Subcutaneous abdominal adipose tissue (tissue), 5 donors: Measurements from ENCODE around the gene COCH.
"Not testable (repeated sequence)": the region's sequence is repeated elsewhere in the genome, so short reads cannot be mapped to it uniquely, and the experiment has no call there.

Source experiments
- H3K27ac ChIP-seq: one replicate; pipeline ENCODE4 v1.7.0; 2013; ENCODE audit warnings: low read depth, mild to moderate bottlenecking, inconsistent platforms, low read length, moderate library complexity
- H3K27me3 ChIP-seq, 5 donors: one replicate each; pipeline ENCODE4 v1.7.0; 2013; ENCODE audit warnings: low read length in 5 of 5, inconsistent platforms in 1 of 5; ENCODE audit not compliant: control insufficient read depth in 5 of 5, insufficient read depth in 4 of 5
- H3K36me3 ChIP-seq, 5 donors: one replicate each; pipeline ENCODE4 v1.7.0; 2013; ENCODE audit warnings: low read length in 5 of 5; ENCODE audit not compliant: control insufficient read depth in 5 of 5, insufficient read depth in 5 of 5
- H3K4me1 ChIP-seq, 5 donors: one replicate each; pipeline ENCODE4 v1.7.0; 2013; ENCODE audit warnings: low read length in 5 of 5, mild to moderate bottlenecking in 3 of 5, moderate library complexity in 1 of 5; ENCODE audit not compliant: control insufficient read depth in 5 of 5, insufficient read depth in 5 of 5
- H3K4me3 ChIP-seq, 5 donors: one replicate each; pipeline ENCODE4 v1.7.0; 2013; ENCODE audit warnings: low read length in 5 of 5, low read depth in 1 of 5
- H3K9ac ChIP-seq, 5 donors: one replicate each; pipeline ENCODE4 v1.7.0; 2013; ENCODE audit warnings: low read length in 5 of 5, mild to moderate bottlenecking in 4 of 5, moderate library complexity in 3 of 5
- H3K9me3 ChIP-seq, 5 donors: one replicate each; pipeline ENCODE4 v1.7.0; 2013; ENCODE audit warnings: low read length in 5 of 5; ENCODE audit not compliant: control insufficient read depth in 5 of 5
- donor health status: healthy.
- donor health status: healthy.
- donor health status: healthy.
- donor health status: healthy.
- donor health status: healthy.

Gene COCH

DNA sequence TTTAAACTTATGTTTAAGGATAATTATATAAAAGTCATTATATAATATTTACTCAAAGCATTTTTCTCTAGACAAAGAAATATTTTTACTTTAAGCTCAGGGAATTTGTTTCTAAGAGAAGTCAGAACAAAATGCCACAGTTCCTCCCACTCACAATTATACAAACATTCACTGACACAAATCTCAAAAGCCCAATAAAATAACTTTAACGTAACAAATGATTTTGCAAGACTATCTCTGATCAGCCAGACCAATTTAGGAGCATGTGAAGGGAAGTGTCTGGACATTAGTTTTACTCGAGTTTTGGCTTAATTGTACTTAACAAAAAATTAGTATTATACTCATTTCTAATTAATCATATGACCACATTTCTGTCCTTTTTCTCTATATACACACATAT is 41.2 kb downstream of the COCH start:
- H3K27ac ChIP-seq = no peak overlapping the region
- peaks cover 8 to 15% (median 14%) of the 10 kb centered on the region in 5 donors for H3K36me3 ChIP-seq
- peaks cover 0 to 6% (median 0%) of the 10 kb centered on the region in 5 donors for H3K4me1 ChIP-seq
- H3K27me3 ChIP-seq = no peaks in the 10 kb centered on the region
- peak overlapping the region in 1 of 5 donors; percentile 30 for H3K9ac ChIP-seq
- H3K9me3 ChIP-seq = no peaks in the 10 kb centered on the region
- no peak overlapping the region for H3K4me3 ChIP-seq

DNA sequence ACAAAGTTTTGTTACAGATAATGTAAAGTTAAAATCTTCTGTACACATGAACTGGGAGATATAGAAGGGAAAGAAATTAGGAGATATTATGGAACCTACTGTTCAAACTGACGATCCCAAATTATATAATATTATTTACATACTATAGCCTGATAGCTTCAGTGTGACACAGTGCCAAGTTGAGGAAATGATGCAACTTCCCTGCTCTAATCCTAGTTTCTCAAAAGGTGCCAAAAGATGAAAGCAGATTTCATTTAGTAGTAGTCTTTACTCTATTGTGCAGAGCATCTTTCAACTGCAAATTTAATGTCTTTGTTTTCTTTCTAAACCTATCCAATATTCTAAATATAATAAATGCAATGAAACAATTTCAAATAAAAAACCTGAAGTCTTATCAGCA is 46.9 kb downstream of the COCH start:
- no peak overlapping the region for H3K9ac ChIP-seq
- no peaks in the 10 kb centered on the region for H3K4me1 ChIP-seq
- no peak overlapping the region for H3K4me3 ChIP-seq
- H3K9me3 ChIP-seq = no peaks in the 10 kb centered on the region
- peaks cover 4 to 16% (median 8%) of the 10 kb centered on the region in 5 donors for H3K36me3 ChIP-seq
- H3K27ac ChIP-seq = no peak overlapping the region
- no peaks in the 10 kb centered on the region for H3K27me3 ChIP-seq

DNA sequence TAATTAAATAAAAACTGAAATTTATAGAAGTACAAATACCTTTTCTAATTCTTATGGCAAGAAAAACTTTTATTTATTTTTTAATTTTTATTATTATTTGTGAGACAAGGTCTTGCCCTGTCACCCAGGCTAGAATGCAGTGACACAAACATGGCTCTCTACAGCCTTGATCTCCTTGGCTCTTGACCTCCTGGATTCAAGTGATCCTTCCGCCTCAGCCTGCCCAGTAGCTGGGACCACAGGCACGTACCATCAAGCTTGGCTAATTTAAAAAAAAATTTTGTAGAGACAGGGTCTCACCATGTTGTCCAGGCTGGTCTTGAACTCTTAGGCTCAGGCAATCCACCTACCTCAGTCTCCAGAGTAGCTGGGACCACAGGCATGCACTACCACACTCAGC is 47.4 kb downstream of the COCH start:
- Histone ChIP-seq H3K27ac (no peak overlapping the region), H3K4me1 (no peaks in the 10 kb centered on the region), H3K27me3 (no peaks in the 10 kb centered on the region), H3K9me3 (no peaks in the 10 kb centered on the region), H3K4me3 (no peak overlapping the region), H3K36me3 (peaks cover 4 to 16% (median 8%) of the 10 kb centered on the region in 5 donors), H3K9ac (no peak overlapping the region)

DNA sequence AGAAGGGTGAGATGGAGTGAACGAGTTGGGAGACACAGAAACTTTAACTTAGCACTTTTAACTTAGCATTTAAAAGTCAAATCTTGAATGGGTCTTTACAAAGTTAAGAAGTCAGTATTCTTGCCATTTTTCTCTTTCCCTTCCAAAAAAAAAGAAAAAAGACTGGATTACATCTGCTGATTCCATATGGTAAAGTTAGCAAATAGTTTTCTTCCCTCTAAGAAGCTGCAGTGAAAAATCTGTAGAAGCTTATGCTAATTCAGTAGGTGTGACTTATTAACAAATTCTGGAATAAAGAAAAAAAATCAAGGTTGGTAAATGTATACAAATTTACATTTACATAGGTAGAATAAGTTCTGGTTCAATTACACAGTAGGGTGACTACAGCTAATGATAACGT is 50.9 kb downstream of the COCH start:
- Histone ChIP-seq H3K27me3 (no peaks in the 10 kb centered on the region), H3K9ac (no peak overlapping the region), H3K4me3 (no peak overlapping the region), H3K9me3 (no peaks in the 10 kb centered on the region), H3K36me3 (peaks cover 3 to 16% (median 4%) of the 10 kb centered on the region in 5 donors), H3K4me1 (peaks cover 0 to 9% (median 0%) of the 10 kb centered on the region in 5 donors), H3K27ac (no peak overlapping the region)

DNA sequence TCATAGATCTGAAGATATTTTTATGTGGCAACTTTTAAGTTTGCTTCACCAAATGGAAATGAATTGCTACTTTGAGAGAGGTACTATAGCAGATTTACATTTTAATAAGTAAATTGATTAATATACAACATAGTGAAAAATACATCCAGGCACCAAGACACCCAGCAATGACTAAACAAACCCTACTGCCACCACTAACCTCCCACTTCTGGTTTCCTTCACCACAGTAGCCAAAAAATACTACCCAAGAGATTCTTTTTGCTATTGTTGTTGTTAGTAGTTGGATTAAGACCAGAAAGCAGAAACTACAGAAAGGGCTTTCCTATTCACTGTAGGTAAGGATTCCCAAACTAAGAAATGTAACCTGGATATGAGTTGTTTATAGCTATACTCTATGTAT is 54.1 kb downstream of the COCH start:
- H3K36me3 ChIP-seq = peaks cover 0 to 9% (median 4%) of the 10 kb centered on the region in 5 donors
- no peaks in the 10 kb centered on the region for H3K9me3 ChIP-seq
- no peak overlapping the region for H3K27ac ChIP-seq
- H3K4me1 ChIP-seq = peaks cover 0 to 18% (median 0%) of the 10 kb centered on the region in 5 donors
- no peaks in the 10 kb centered on the region for H3K27me3 ChIP-seq
- H3K4me3 ChIP-seq = no peak overlapping the region
- H3K9ac ChIP-seq = no peak overlapping the region

DNA sequence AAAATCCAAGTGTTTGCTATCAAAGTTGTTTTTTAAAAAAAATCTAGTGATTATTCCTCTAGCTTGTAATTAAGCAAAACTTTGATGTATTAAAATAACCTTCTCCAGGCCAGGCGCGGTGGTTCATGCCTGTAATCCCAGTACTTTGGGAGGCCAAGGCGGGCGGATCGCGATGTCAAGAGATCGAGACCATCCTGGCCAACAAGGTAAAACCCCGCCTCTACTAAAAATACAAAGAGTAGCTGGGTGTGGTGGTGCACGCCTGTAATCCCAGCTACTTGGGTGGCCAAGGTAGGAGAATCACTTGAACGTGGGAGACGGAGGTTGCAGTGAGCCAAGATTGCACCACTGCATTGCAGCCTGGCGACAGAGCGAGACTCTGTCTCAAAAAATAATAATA is 59.6 kb downstream of the COCH start:
- not testable (repeated sequence) for H3K9ac ChIP-seq, H3K27ac ChIP-seq, H3K27me3 ChIP-seq, H3K4me3 ChIP-seq, H3K9me3 ChIP-seq
- peaks cover 12 to 32% (median 26%) of the 10 kb centered on the region in 5 donors for H3K36me3 ChIP-seq
- H3K4me1 ChIP-seq = peaks cover 0 to 14% (median 0%) of the 10 kb centered on the region in 5 donors

DNA sequence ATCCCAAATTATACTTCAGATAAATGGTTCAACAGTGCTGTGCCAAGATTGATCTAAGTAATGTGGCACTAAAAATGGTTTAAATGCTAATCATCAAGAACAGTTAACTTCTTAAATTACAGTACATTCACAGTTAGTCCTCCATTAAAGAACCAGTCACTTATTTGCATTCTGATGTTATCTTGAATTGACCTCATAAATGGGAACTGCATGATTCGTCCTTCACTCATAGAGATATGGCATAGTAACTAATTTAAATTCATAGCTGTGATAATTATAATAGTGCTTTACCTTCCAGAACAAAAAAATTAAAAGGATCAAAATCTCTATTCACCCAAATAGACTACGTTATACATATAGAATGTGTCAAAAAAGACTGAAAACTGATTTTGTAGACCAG is 61.1 kb downstream of the COCH start:
- no peak overlapping the region for H3K9ac ChIP-seq
- H3K27me3 ChIP-seq = no peaks in the 10 kb centered on the region
- no peak overlapping the region for H3K4me3 ChIP-seq
- peaks cover 0 to 10% (median 0%) of the 10 kb centered on the region in 5 donors for H3K4me1 ChIP-seq
- peaks cover 13 to 33% (median 26%) of the 10 kb centered on the region in 5 donors for H3K36me3 ChIP-seq
- no peak overlapping the region for H3K27ac ChIP-seq
- no peaks in the 10 kb centered on the region for H3K9me3 ChIP-seq

DNA sequence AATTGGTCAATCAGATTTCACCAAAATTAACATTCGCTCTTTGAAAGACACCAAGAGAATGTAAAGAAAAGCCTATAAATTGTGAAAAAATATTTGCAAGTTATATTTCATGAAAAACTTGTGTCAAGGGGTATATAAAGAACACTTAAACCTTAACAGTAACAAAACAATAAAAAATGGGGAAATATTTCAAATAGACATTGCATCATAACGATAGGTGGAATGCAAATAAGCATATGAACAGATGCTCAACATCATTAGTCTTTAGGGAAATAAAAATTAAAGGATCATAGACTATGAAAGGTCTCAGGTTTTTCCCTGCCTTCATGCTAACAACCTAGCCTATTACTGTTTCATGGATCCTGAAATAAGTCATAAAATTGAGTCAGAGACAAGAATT is 64.3 kb downstream of the COCH start:
- Histone ChIP-seq H3K4me3 (no peak overlapping the region), H3K9me3 (no peaks in the 10 kb centered on the region), H3K9ac (no peak overlapping the region), H3K27ac (no peak overlapping the region), H3K27me3 (no peaks in the 10 kb centered on the region), H3K36me3 (peaks cover 13 to 33% (median 27%) of the 10 kb centered on the region in 5 donors), H3K4me1 (no peaks in the 10 kb centered on the region)
